ENCODE measurements around the gene USP2. TPM values are rescaled to one million over a fixed set of nuclear protein-coding genes. Genes with fewer than 3 reads are reported as not detected.

Gene USP2
- total and polyA plus RNA-seq, 2 of the 4 experiments (the other 2 are of a cell fraction) = 0.18 to 0.79 TPM

DNA sequence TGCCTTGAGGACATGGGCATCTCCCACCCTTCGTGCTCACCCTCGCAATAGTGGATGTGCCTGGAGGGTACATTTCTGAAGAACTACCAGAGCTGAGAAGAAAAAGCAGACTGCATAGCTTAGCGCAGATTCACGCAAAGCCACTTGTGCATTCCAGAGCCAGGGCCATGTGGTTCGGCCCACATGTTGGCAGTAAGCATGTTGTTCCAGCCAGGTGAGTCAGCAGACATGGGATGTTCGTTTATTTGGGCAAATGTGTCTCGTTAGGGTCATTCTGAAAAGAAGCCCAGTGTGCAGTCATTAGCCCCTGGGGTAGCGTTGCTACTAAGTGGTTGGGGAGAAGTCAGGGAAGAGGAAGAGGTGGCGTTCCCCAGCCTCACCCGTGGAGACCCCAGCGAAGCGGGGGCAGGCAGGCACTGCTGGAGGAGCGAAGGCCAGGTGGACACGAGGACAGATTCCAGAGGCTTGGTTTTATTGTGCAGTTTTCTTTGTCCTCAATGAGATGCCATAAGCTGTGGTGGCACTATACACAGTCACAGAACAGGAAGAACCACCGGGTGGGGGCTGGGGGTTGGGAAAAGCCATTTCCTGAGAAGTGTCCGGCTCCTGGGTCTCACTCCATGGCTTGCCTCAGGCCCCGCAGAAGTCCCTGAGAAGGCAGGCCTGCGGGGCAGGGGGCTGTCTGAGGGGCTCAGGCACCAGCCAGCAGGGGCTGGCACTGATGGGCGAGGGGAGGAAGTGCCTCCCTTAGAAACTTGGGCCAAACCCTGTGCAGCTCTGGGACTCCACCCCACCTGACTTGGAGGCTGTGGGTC is 36.4 kb upstream of the USP2 start (continued):
- TF ChIP-seq SMC3 (IDR thresholded peaks at IDR 0.05; ENCODE audit: low read depth, low read length) (no peak), FOS (IDR thresholded peaks at IDR 0.05; ENCODE audit: low read depth, low read length) (peak; percentile 79), NFE2L2 (IDR thresholded peaks at IDR 0.05; ENCODE audit: low read depth, low read length) (peak; percentile 32; the same call in 1 of the 2 replicates)

Measured in IMR-90 (cell line).